Gastrocnemius medialis (tissue), 4 donors: ENCODE results near the gene LDLRAD3.

ENCODE experiments used
- POLR2A ChIP-seq, 2 donors: fragments of 450-650 bp; IDR thresholded peaks; one replicate each; pipeline ENCODE4 v1.6.1; 2017; ENCODE audit warnings: antibody characterized with exemption in 2 of 2, mild to moderate bottlenecking in 2 of 2, moderate library complexity in 2 of 2
- TF ChIP-seq, protein P1 (sequence below), 5 experiments: fragments of 450-650 bp in 3 of 5; fragments of 200-600 bp in 2 of 5; sonication (generic) in 2 of 5; IDR thresholded peaks in 4 of 5; conservative IDR thresholded peaks in 1 of 5; 1 replicate in 4 of 5; 2 replicates in 1 of 5; pipeline ENCODE4 v1.5.1; 2016 to 2019; ENCODE audit warnings: antibody characterized with exemption in 5 of 5, mild to moderate bottlenecking in 3 of 5, moderate library complexity in 3 of 5

DNA sequence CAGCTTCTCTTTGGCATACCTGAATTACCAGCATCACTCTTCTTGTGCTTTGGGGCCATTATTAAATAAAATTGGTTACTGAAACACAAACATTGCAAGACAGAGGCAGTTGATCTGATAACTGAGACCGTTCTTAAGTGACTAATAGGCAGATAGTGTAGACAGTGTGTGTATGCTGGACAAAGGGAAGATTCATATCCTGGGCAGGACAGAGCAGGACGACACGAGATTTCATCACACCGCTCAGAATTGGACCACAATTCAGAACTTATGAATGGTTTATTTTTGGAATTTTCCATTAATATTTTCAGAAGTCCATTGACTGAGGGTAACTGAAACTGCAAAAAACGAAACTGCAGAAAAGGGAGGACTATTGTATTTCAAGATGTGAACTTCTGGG lies 68.6 kb downstream of the LDLRAD3 start:
- TF ChIP-seq, protein P1, sequence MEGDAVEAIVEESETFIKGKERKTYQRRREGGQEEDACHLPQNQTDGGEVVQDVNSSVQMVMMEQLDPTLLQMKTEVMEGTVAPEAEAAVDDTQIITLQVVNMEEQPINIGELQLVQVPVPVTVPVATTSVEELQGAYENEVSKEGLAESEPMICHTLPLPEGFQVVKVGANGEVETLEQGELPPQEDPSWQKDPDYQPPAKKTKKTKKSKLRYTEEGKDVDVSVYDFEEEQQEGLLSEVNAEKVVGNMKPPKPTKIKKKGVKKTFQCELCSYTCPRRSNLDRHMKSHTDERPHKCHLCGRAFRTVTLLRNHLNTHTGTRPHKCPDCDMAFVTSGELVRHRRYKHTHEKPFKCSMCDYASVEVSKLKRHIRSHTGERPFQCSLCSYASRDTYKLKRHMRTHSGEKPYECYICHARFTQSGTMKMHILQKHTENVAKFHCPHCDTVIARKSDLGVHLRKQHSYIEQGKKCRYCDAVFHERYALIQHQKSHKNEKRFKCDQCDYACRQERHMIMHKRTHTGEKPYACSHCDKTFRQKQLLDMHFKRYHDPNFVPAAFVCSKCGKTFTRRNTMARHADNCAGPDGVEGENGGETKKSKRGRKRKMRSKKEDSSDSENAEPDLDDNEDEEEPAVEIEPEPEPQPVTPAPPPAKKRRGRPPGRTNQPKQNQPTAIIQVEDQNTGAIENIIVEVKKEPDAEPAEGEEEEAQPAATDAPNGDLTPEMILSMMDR (IDR thresholded peaks at IDR 0.05 in 4 of 5, conservative IDR thresholded peaks at IDR 0.05 in 1 of 5): no peak
- TF ChIP-seq POLR2A (IDR thresholded peaks at IDR 0.05): no peak
